OCI-LY3 (cell line): ENCODE measurements around the gene ANKRD11.

Experiments used
- H2AFZ ChIP-seq: fragments of 200-600, 300-600 bp; shearing (Covaris generic); 2 replicates; pipeline ENCODE4 v1.6.0; 2014; ENCODE audit warnings: antibody characterized with exemption, low read depth, low read length
- H3K27ac ChIP-seq: fragments of 200-600, 300-600 bp; sonication (generic); 2 replicates; pipeline ENCODE4 v1.5.1; 2014; ENCODE audit warnings: mild to moderate bottlenecking, low read length, moderate library complexity, mixed read lengths
- H3K27me3 ChIP-seq: fragments of 200-600, 300-600 bp; sonication (generic); 2 replicates; pipeline ENCODE4 v1.6.1; 2014; ENCODE audit warnings: low read depth, low read length, mixed read lengths
- H3K36me3 ChIP-seq: fragments of 200-600, 300-600 bp; sonication (generic); replicated peaks from 2 replicates; pipeline ENCODE3; 2014; ENCODE audit warnings: low read depth, low read length, mixed read lengths
- H3K4me1 ChIP-seq: fragments of 300-600, 200-600 bp; sonication (generic); 2 replicates; pipeline ENCODE4 v1.6.1; 2014; ENCODE audit warnings: low read length, mixed read lengths
- H3K4me2 ChIP-seq: fragments of 200-600, 300-600 bp; sonication (generic); 2 replicates; pipeline ENCODE4 v1.6.1; 2014; ENCODE audit warnings: low read length, mixed read lengths
- H3K4me3 ChIP-seq: fragments of 300-600, 200-600 bp; sonication (generic); 2 replicates; pipeline ENCODE4 v1.5.1; 2014; ENCODE audit warnings: antibody characterized with exemption, mild to moderate bottlenecking, low read length, moderate library complexity
- H3K79me2 ChIP-seq: fragments of 300-600, 200-600 bp; shearing (Covaris generic); 2 replicates; pipeline ENCODE4 v1.6.1; 2014; ENCODE audit warnings: mild to moderate bottlenecking, low read length, mixed read lengths
- H3K9ac ChIP-seq: fragments of 300-600, 200-600 bp; shearing (Covaris generic); 2 replicates; pipeline ENCODE4 v1.6.0; 2014; ENCODE audit warnings: mild to moderate bottlenecking, low read length, moderate library complexity
- H3K9me3 ChIP-seq: fragments of 200-600, 300-600 bp; shearing (Covaris generic); 2 replicates; pipeline ENCODE4 v1.6.1; 2014; ENCODE audit warnings: low read length, mixed read lengths; ENCODE audit not compliant: insufficient read depth
- H4K20me1 ChIP-seq: fragments of 200-600, 300-600 bp; sonication (generic); 2 replicates; pipeline ENCODE4 v1.6.1; 2016; ENCODE audit warnings: low read length, mixed read lengths; ENCODE audit not compliant: insufficient read depth
- EZH2phosphoT487 ChIP-seq: fragments of 200-600 bp; shearing (Covaris generic); IDR thresholded peaks from 2 replicates; pipeline ENCODE4 v1.6.1; 2018; ENCODE audit warnings: antibody characterized with exemption, mixed run types, low read depth
- TF ChIP-seq, protein P1 (sequence below): fragments of 200-600, 300-600 bp; sonication (generic); IDR thresholded peaks from 2 replicates; pipeline ENCODE4 v1.5.1; 2014; ENCODE audit warnings: antibody characterized with exemption, low read length, low read depth

ANKRD11 gene

DNA sequence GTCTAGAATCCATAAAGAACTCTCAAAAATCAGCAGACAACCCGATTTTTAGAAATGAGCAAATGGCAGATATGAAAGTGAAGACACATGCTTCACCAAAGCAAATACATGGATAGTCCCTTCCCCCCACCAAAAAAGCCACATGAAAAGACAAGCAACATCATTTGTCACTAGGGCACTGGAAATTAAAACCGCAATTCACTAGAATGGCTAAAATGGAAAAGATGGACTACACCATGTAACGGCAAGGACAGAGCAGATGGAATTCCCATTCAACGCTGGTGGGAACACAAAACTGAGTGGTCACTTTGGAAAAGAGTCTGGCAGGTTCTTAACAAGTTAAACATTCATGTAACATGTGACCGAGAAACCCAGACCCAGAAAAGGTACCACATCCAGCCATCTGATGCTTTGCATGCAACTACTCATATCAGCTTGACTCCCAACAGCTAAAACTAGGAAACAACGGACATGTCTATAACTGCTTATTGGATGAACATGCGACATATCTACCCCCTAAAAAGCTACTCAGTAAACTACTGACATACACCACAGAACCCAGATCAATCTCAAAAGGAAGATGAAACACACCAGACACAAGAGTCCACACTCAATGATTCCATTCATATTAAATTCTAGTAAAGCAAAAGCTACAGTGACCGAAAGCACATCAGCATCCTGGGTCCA, 140.3 kb downstream of the ANKRD11 start:
- Histone ChIP-seq H4K20me1 (peaks cover 99% of the 10 kb centered on the region), H3K4me1 (peaks cover 13% of the 10 kb centered on the region), H3K9me3 (no peaks in the 10 kb centered on the region), H2AFZ (no peak overlapping the region), H3K36me3 (peaks cover 4% of the 10 kb centered on the region), H3K9ac (no peak overlapping the region), H3K4me3 (no peak overlapping the region), H3K79me2 (peaks cover 100% of the 10 kb centered on the region), H3K27me3 (no peaks in the 10 kb centered on the region), H3K4me2 (peak overlapping the region; percentile 1; the same call in 1 of the 2 replicates), H3K27ac (no peak overlapping the region)
- TF ChIP-seq, protein P1, sequence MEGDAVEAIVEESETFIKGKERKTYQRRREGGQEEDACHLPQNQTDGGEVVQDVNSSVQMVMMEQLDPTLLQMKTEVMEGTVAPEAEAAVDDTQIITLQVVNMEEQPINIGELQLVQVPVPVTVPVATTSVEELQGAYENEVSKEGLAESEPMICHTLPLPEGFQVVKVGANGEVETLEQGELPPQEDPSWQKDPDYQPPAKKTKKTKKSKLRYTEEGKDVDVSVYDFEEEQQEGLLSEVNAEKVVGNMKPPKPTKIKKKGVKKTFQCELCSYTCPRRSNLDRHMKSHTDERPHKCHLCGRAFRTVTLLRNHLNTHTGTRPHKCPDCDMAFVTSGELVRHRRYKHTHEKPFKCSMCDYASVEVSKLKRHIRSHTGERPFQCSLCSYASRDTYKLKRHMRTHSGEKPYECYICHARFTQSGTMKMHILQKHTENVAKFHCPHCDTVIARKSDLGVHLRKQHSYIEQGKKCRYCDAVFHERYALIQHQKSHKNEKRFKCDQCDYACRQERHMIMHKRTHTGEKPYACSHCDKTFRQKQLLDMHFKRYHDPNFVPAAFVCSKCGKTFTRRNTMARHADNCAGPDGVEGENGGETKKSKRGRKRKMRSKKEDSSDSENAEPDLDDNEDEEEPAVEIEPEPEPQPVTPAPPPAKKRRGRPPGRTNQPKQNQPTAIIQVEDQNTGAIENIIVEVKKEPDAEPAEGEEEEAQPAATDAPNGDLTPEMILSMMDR = no peak
- TF ChIP-seq EZH2phosphoT487 = no peak

DNA sequence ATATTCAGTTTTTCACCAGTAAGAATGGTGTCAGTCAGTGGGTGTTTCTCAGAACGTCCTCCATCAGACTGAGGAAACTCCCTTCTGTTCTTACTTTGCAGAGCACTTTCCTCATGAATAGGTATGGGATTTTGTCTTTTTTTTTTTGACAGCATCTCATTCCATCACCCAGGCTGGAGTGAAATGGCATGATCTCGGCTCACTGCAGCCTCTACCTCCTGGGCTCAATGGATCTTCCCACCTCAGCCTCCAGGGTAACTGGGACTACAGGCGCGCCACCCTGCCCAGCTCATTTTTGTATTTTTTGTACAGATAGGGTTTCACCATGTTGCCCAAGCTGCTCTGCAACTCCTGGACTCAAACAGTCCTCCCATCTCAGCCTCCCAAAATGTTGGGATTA, 142.6 kb downstream of the ANKRD11 start:
- Histone ChIP-seq H3K27me3 (no peaks in the 10 kb centered on the region), H2AFZ (no peak overlapping the region), H3K36me3 (peaks cover 10% of the 10 kb centered on the region), H3K9me3 (no peaks in the 10 kb centered on the region), H3K9ac (no peak overlapping the region), H4K20me1 (peaks cover 99% of the 10 kb centered on the region), H3K79me2 (peaks cover 100% of the 10 kb centered on the region), H3K4me1 (peaks cover 13% of the 10 kb centered on the region), H3K27ac (no peak overlapping the region), H3K4me2 (no peak overlapping the region), H3K4me3 (no peak overlapping the region)
- TF ChIP-seq, protein P1 = no peak
- TF ChIP-seq EZH2phosphoT487 = no peak

DNA sequence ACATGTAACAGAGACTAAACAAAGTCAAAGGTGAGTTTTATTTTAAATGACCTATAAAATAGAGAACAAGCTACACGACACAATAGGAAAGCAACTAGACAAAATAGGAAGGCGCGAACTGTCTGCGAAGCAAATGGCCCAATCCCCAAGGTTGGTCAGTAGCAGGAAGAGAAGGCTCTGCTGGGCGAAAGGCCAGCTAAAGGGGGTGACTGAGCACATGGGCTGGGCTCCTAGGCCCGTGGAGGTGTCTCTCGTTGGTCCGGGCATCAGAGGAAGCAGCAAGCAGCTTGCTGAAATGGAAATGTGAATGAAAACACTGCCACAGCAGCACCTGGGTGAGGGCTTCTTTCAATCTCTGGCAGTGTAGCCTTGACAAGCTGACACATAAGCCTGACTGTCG, 143.5 kb downstream of the ANKRD11 start:
- H3K79me2 ChIP-seq = peaks cover 100% of the 10 kb centered on the region
- no peaks in the 10 kb centered on the region for H3K27me3 ChIP-seq
- no peak for TF ChIP-seq EZH2phosphoT487
- TF ChIP-seq, protein P1 = no peak
- H3K36me3 ChIP-seq = peaks cover 10% of the 10 kb centered on the region
- H3K4me3 ChIP-seq = no peak overlapping the region
- no peaks in the 10 kb centered on the region for H3K9me3 ChIP-seq
- no peak overlapping the region for H3K4me2 ChIP-seq
- peaks cover 99% of the 10 kb centered on the region for H4K20me1 ChIP-seq
- no peak overlapping the region for H3K27ac ChIP-seq
- H3K4me1 ChIP-seq = peaks cover 13% of the 10 kb centered on the region
- H2AFZ ChIP-seq = no peak overlapping the region
- no peak overlapping the region for H3K9ac ChIP-seq

DNA sequence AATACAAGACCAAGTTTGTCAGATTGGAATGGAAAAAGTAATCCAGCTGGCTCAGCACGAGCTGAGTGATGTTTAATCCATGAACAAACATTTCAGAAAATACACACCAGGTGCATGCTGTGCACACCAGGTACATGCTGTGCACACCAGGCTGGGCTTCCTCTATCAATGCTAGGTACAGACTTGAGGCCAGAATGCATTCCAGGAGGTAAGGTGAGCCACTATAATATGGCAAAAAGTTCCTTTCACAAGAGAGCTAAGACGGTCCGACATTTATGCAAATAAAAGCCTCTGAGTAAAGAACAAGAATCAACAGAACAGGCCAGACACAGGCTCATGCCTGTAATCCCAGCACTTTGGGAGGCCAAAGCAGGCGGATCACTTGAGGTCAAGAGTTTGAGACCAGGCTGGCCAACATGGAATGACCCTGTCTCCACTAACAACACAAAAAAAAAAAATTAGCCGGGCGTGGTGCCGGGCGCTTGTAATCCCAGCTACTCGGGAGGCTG, 144.7 kb downstream of the ANKRD11 start:
- no peak for TF ChIP-seq EZH2phosphoT487
- TF ChIP-seq, protein P1 = no peak
- peaks cover 13% of the 10 kb centered on the region for H3K4me1 ChIP-seq
- H3K27ac ChIP-seq = no peak overlapping the region
- no peak overlapping the region for H3K4me2 ChIP-seq
- H3K9ac ChIP-seq = no peak overlapping the region
- peaks cover 100% of the 10 kb centered on the region for H3K79me2 ChIP-seq
- H3K36me3 ChIP-seq = peaks cover 6% of the 10 kb centered on the region
- H3K4me3 ChIP-seq = no peak overlapping the region
- no peaks in the 10 kb centered on the region for H3K27me3 ChIP-seq
- no peaks in the 10 kb centered on the region for H3K9me3 ChIP-seq
- H2AFZ ChIP-seq = no peak overlapping the region
- H4K20me1 ChIP-seq = peaks cover 99% of the 10 kb centered on the region
